Central memory CD4-positive, alpha-beta T cell (primary cell): ENCODE measurements around the gene TMLHE.
"Not testable (repeated sequence)": the region's sequence is repeated elsewhere in the genome, so short reads cannot be mapped to it uniquely, and the experiment has no call there.

Experiments used
- DNase-seq: peaks from one replicate; pipeline ENCODE4 v3.0.0; 2022
- total RNA-seq, 3 experiments: gene quantifications; one replicate each; lab custom pipeline; 2026; lab: John Stamatoyannopoulos, UW

The TMLHE gene
- total RNA-seq = 4.2 to 8.5 (median 7.9) reads per million in 3 experiments

GRCh38 chrX:155612312-155613224 lies at the start of gene TMLHE, which contains the start of gene SPRY3:
TMLHE (minus strand) TSS chrX:155612952; CDS start chrX:155545276, 67,676 bp downstream.
SPRY3 (plus strand) TSS chrX:155612586.
- DNase-seq = peak; percentile 47

- no peak for DNase-seq
Measured at GRCh38 chrX:155662282-155662681, 49.5 kb upstream of the TMLHE start.

- DNase-seq = no peak
Measured at GRCh38 chrX:155645180-155645579, 32.4 kb upstream of the TMLHE start.

- DNase-seq = no peak
Measured at GRCh38 chrX:155643240-155643639, 30.5 kb upstream of the TMLHE start.

- not testable (repeated sequence) for DNase-seq
Measured at GRCh38 chrX:155641371-155641770, 28.6 kb upstream of the TMLHE start.

- DNase-seq = no peak
Measured at GRCh38 chrX:155637714-155638113, 25.0 kb upstream of the TMLHE start.

- DNase-seq = not testable (repeated sequence)
Measured at GRCh38 chrX:155635019-155635418, 22.3 kb upstream of the TMLHE start.

- DNase-seq = peak; percentile 13
Measured at GRCh38 chrX:155632431-155633100, 19.8 kb upstream of the TMLHE start.

GRCh38 chrX:155620110-155620509 lies 7.4 kb upstream of the TMLHE start:
- DNase-seq = not testable (repeated sequence)

GRCh38 chrX:155615938-155616337 lies 3.2 kb upstream of the TMLHE start:
- DNase-seq = no peak

GRCh38 chrX:155613927-155614559 lies 1.3 kb upstream of the TMLHE start:
- no peak for DNase-seq

GRCh38 chrX:155611302-155611701 lies 1.4 kb downstream of the TMLHE start:
- no peak for DNase-seq

GRCh38 chrX:155592981-155593380 lies 19.8 kb downstream of the TMLHE start:
- no peak for DNase-seq

GRCh38 chrX:155592331-155592730 lies 20.4 kb downstream of the TMLHE start:
- DNase-seq = no peak

- no peak for DNase-seq
Measured at GRCh38 chrX:155577682-155578081, 35.1 kb downstream of the TMLHE start.

GRCh38 chrX:155563099-155563498 lies 49.7 kb downstream of the TMLHE start:
- DNase-seq = no peak

GRCh38 chrX:155544881-155545280 lies 67.9 kb downstream of the TMLHE start:
- DNase-seq = no peak

GRCh38 chrX:155535866-155536265 lies 76.9 kb downstream of the TMLHE start:
- no peak for DNase-seq

GRCh38 chrX:155534800-155535199 lies 78.0 kb downstream of the TMLHE start:
- DNase-seq = no peak

- DNase-seq = not testable (repeated sequence)
Measured at GRCh38 chrX:155527023-155527422, 85.7 kb downstream of the TMLHE start.

- DNase-seq = no peak
Measured at GRCh38 chrX:155514225-155514624, 98.5 kb downstream of the TMLHE start.

GRCh38 chrX:155505296-155505695 lies 107.5 kb downstream of the TMLHE start:
- DNase-seq = no peak

GRCh38 chrX:155495134-155495533 lies 117.6 kb downstream of the TMLHE start:
- not testable (repeated sequence) for DNase-seq
